HL-60/S4 treated with retinoic acid at 250 ng/mL for 4 days and 3 days (cell line): Measurements from ENCODE around the gene DOCK4.

Experiments used
- in situ Hi-C: fragments of 300-500 bp; cut with MboI; formaldehyde crosslinking; loops from 2 replicates; pipeline ENCODE4 v1.7.0; 2022; ENCODE audit warnings: low sequenced_read_pairs

Gene DOCK4

DNA sequence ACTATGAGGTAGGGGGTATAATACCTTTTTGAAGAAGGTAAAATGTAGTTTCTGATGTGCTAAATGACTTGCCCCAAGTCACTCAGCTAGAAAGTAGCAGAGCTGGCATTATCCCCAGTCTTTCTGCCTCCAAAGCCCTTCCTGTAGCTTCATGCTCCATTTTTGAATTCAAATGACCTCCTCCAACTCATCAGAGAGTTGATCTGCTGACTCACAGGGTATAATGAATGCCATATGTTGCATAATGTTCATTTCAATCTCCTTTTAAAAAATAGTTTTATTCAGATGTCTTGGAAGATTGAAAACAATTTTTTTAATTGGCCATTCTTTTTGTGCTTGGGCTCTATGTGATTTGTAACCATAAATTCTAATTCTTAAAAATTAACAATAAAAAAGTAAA lies 371.1 kb downstream of the DOCK4 start:
- in situ Hi-C loops = no loop called here

- in situ Hi-C loops = no loop called here
These were observed 371.8 kb downstream of the DOCK4 start for GRCh38 chr7:111834367-111834766.

- in situ Hi-C loops = no loop called here
These were observed 372.7 kb downstream of the DOCK4 start for GRCh38 chr7:111833466-111833865.

DNA sequence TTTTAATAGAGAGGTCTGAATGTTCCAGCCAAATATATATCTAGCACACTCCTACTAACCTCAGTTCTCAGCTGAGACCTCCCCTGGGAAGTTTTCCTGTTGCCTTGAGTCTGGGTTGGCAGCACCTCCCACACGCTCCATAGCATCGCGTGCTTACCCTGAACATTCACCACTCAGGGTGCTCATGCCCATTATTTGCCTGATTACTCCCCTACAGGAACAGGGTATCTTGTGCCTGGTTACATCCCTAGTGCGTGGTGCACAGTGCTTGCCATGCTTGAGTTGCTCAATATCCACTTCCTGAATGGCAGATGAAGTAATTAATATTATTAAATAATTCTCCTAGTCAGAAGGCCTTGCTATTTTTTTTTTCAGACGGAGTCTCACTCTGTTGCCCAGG lies 374.0 kb downstream of the DOCK4 start:
- in situ Hi-C loops = no loop called here

DNA sequence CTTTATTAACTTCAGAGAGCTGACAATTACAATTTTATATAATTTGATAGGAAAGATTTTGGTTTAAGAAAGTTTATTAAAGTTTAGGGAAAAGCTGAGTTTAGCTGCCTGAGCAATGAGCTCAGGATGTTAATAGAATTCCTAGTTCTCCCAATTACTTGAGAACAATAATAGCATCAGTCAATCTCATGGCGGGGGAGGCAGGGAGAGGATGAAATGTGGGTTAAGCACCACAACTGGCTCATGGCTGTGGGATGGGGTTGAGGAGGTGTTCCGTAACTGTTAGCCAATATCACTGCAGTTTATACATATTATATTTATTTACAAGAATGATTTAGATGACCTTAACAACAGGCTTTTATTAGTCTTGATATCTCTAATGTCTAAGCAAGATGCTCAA lies 377.0 kb downstream of the DOCK4 start:
- in situ Hi-C loops = no loop called here

DNA sequence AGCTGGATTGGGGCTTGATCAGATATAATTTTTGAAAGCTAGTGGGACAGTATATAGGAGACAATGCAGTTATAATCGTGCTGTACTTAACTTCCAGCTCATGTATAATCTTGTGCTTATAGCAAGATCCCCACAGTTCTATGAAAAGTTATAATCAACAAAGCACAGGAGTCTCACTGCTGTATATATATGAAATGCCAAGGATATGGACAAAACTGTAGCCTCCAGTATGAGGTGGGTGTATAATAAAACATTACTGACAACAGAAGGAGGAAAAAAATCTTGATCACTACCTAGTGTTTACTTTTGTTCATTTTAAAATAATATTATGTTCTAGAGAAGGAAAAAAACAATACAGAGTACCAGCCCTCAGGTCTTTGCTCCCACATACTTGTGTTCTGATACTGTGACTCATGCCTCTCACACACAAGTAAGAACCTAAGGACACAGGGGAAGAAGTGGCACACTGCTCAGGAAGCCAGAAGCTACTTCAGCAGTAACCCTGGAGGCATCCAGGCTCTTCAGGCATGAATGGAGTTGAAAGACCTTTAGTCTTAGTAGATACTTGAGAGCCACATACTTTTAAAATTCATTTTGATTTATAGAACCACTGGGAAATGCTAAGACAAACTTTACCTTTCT lies 378.2 kb downstream of the DOCK4 start:
- in situ Hi-C loops = no loop called here

- in situ Hi-C loops = no loop called here
These were observed 381.2 kb downstream of the DOCK4 start for GRCh38 chr7:111825046-111825445.

- in situ Hi-C loops = no loop called here
These were observed 382.4 kb downstream of the DOCK4 start for GRCh38 chr7:111823826-111824225.

DNA sequence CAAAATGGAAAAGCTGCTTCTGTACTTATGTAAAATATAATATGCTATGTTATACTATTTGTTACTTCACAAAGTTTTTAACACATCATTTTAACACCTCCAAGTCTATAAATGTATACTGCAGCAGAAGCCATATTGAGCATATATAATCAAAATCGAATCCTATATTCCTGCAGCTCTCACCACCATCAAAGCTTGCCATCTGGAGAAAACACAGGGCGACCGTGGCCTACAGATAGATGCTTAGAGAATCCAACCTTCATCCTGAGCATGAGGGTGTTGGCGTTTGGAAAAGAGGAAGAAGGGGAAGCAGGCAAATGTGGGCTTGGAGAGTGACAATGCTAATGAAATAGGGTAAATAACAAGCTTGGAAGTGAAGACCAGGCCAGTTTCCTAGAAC lies 385.2 kb downstream of the DOCK4 start:
- in situ Hi-C loops = no loop called here

GRCh38 chr7:111820621-111821020 lies 385.6 kb downstream of the DOCK4 start:
- in situ Hi-C loops = no loop called here

- in situ Hi-C loops = no loop called here
These were observed 386.1 kb downstream of the DOCK4 start for GRCh38 chr7:111820121-111820520.

DNA sequence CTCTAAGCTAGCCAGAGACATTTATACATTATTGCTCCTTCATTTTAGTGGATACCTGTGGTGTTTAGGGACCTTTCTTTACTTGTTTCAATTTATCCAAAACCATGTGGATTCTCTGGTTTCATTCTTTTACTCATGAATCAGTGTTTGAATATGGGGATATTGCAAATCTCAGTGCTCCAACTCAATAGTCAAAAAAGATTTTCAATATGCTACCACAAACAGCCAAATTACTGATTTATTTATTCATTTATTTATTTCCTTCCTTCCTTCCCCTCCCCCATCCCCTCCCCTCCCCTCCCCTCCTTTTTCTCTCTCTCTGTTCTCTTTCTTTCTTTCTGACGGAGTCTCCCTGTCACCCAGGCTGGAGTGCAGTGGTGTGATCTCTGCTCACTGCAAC lies 390.8 kb downstream of the DOCK4 start:
- in situ Hi-C loops = no loop called here

GRCh38 chr7:111813306-111813705 lies 392.9 kb downstream of the DOCK4 start:
- in situ Hi-C loops = no loop called here

- in situ Hi-C loops = no loop called here
These were observed 400.0 kb downstream of the DOCK4 start for GRCh38 chr7:111806232-111806631.

DNA sequence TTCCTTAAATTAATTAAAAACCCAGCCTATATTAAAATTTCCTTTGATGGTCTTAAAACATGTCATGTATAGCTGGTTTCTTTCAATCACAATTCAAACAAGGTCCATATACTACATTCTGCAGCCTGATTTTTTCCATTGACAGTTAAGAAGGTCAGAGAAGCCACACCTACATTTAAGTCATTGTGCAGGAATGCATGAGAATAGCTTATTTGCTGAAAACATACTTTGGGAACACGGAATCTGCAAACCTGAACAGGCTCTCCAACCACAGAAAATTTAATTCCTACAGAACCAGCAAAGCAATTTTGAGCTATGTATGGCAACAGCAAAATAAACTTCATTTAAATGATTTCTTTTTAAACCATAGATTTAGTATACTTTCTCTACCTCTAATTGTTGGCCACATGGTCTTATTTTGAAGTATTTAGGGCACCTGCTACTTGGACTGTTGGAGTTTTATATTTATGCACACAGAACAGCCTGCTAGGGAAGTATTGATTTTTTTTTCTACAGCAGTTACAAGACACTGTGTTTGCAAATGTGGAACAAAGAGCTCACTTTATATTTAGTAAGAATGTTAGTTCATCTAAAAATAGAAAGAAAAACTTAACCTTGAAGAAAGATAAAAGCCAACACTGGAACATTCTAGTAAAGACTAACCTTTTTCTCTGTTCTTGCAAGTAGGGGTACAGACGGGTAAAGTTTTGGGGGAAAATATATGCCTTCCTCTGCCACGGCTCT lies 403.0 kb downstream of the DOCK4 start:
- in situ Hi-C loops = no loop called here

GRCh38 chr7:111802194-111802772 lies 403.9 kb downstream of the DOCK4 start:
- in situ Hi-C loops = no loop called here

DNA sequence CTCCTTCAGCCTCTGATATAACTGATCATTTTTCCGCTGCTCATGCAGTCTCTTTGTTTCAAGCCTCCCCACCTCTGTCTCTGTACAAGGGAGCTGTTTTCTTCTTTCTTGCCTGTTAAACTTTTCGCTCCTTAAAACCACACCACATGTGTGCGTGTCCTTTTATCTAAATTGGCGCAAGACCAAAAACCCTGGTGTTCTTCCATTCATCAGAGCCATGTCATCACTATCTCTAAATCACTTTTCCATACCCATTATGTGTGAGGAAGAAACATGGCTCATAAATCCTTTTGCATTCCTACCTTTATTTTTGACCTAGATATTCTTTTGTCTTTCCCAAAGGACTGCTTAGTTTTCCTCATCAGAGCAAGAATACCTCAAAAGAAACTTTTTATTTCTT lies 404.9 kb downstream of the DOCK4 start:
- in situ Hi-C loops = no loop called here

GRCh38 chr7:111796671-111797070 lies 409.5 kb downstream of the DOCK4 start:
- in situ Hi-C loops = no loop called here

- in situ Hi-C loops = no loop called here
These were observed 416.3 kb downstream of the DOCK4 start for GRCh38 chr7:111789870-111790269.

DNA sequence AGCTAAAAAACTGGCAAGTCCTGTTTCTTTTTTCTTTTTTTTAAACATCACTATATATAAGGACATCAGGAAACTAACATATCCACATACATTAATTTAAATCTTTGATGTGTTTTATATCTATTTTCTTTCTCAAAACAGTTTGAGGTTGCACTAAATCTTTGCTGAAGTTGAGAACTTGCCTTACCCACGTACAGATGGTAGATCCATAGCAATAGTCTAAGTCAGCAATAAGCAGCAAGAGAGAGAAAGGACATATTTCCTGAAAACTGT lies 417.2 kb downstream of the DOCK4 start:
- in situ Hi-C loops = no loop called here

DNA sequence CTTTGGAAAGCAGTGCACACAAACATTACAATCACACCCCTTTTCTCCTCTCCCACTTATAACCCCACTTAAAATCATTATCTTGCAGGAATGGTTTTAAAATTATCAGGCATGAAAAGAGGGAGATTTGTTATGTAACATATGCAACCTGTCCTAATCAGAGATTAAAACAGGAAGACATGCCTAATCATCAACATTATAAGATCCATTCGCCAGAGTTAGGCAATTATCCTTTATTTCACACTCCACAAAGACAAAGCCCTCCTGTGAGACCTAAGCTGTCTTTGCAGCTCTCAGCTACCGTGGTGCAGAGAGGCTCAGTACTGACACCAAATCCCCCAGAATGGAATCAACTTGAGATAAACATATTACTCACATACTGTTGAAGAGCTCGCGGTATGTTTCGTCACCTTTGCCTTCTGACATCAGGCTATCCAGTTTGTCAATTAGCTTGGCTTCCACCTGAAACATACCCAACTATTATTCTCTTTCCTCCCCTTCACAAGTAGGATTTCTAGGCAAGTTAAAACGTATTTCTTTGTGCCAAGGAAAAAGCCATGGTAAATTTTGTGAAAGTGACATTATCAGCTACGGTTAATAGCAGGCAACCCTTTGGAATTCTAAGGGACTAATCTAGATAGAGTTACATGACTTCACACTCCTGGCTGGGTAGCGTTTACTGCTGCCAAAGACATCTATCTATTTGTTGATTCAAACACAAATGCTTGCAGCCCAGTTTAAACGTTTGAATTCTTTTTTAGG lies 417.7 kb downstream of the DOCK4 start:
- in situ Hi-C loops = no loop called here

DNA sequence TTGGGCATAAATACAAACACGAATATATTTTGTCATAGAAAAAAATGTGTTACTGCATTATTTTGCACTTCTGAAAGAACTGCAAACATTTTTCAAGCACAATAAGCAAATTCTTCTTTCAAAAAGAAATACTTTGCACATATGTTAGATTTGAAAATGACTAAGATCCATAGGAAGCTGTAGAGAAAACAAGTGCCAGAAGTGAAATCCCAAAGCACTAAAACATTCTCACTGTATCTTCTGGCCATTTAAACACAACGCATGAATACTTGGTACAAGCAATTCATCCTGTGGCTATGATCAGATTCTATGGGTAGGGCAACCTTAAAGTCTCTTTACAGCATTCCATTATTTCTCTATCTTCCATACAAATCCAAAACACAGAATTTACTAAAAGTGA lies 418.5 kb downstream of the DOCK4 start:
- in situ Hi-C loops = no loop called here
